Neural cell (in vitro differentiated cells): Measurements from ENCODE around the gene RYK. TPM values are rescaled to one million over a fixed set of nuclear protein-coding genes. Genes with fewer than 3 reads are reported as not detected.

ENCODE experiments used
- H2AFZ ChIP-seq: fragments of 200-600, 300-800 bp; sonication (generic), shearing (Covaris generic); 2 replicates; pipeline ENCODE4 v1.6.0; 2014; ENCODE audit warnings: low read depth, mild to moderate bottlenecking, antibody characterized with exemption, low read length, moderate library complexity
- H3F3A ChIP-seq: fragments of 200-600 bp; shearing (Covaris generic); 2 replicates; pipeline ENCODE4 v1.6.1; 2016; ENCODE audit warnings: mild to moderate bottlenecking, moderate library complexity, mixed read lengths, antibody characterized with exemption, low read length; ENCODE audit not compliant: insufficient read depth, poor library complexity, severe bottlenecking
- H3K27ac ChIP-seq: fragments of 200-600, 300-800 bp; sonication (generic), shearing (Covaris generic); 2 replicates; pipeline ENCODE4 v1.5.1; 2014; ENCODE audit warnings: mild to moderate bottlenecking, low read length, moderate library complexity
- H3K27me3 ChIP-seq: fragments of 300-800, 200-600 bp; sonication (generic), shearing (Covaris generic); 2 replicates; pipeline ENCODE4 v1.6.0; 2014; ENCODE audit warnings: mild to moderate bottlenecking, low read depth, low read length, moderate library complexity; ENCODE audit not compliant: insufficient read depth
- H3K36me3 ChIP-seq: fragments of 300-800, 200-600 bp; sonication (generic), shearing (Covaris generic); 2 replicates; pipeline ENCODE4 v1.5.1; 2014; ENCODE audit warnings: mild to moderate bottlenecking, antibody characterized with exemption, low read length, moderate library complexity; ENCODE audit not compliant: insufficient read depth
- H3K4me2 ChIP-seq: fragments of 300-800, 200-600 bp; sonication (generic), shearing (Covaris generic); 2 replicates; pipeline ENCODE4 v1.6.0; 2014; ENCODE audit warnings: mild to moderate bottlenecking, low read length
- H3K4me3 ChIP-seq: fragments of 300-800, 200-600 bp; sonication (generic), shearing (Covaris generic); 2 replicates; pipeline ENCODE4 v1.5.1; 2014; ENCODE audit warnings: mild to moderate bottlenecking, low read length, moderate library complexity
- H3K79me2 ChIP-seq: fragments of 200-600 bp; shearing (Covaris generic); replicated peaks from 2 replicates; pipeline ENCODE4 v1.6.0; 2014; ENCODE audit warnings: mild to moderate bottlenecking, low read length, moderate library complexity; ENCODE audit not compliant: insufficient read depth
- H3K9ac ChIP-seq: fragments of 300-800, 200-600 bp; sonication (generic), shearing (Covaris generic); 2 replicates; pipeline ENCODE4 v1.6.1; 2016; ENCODE audit warnings: mild to moderate bottlenecking, low read length, mixed read lengths
- H3K9me2 ChIP-seq: fragments of 200-600 bp; shearing (Covaris generic); 2 replicates; pipeline ENCODE4 v1.6.1; 2016; ENCODE audit warnings: mild to moderate bottlenecking, low read length, mixed read lengths; ENCODE audit not compliant: insufficient read depth
- H3K9me3 ChIP-seq: fragments of 200-600, 300-800 bp; sonication (generic), shearing (Covaris generic); 2 replicates; pipeline ENCODE4 v1.6.1; 2016; ENCODE audit warnings: mild to moderate bottlenecking, mixed run types, low read length, moderate library complexity, mixed read lengths
- H4K20me1 ChIP-seq: fragments of 200-600 bp; shearing (Covaris generic); 2 replicates; pipeline ENCODE4 v1.6.1; 2016; ENCODE audit warnings: mild to moderate bottlenecking, mixed run types; ENCODE audit not compliant: insufficient read depth
- EP300 ChIP-seq: fragments of 450-650 bp; conservative IDR thresholded peaks from 2 replicates; pipeline ENCODE4 v1.6.1; 2014; ENCODE audit warnings: antibody characterized with exemption, mild to moderate bottlenecking, moderate library complexity; ENCODE audit not compliant: poor library complexity, severe bottlenecking
- EZH2 ChIP-seq: fragments of 200-600, 300-800 bp; shearing (Covaris generic), sonication (generic); IDR thresholded peaks from 2 replicates; pipeline ENCODE4 v1.6.1; 2014; ENCODE audit warnings: antibody characterized with exemption, low read length, borderline replicate concordance, mild to moderate bottlenecking; ENCODE audit not compliant: insufficient read depth, poor library complexity, severe bottlenecking
- MXI1 ChIP-seq: fragments of 450-650 bp; conservative IDR thresholded peaks from 2 replicates; pipeline ENCODE4 v1.6.1; 2014; ENCODE audit warnings: antibody characterized with exemption, mild to moderate bottlenecking; ENCODE audit not compliant: poor library complexity, severe bottlenecking
- POLR2AphosphoS5 ChIP-seq: IDR thresholded peaks from 2 replicates; pipeline ENCODE4 v1.6.1; 2012
- RAD21 ChIP-seq: fragments of 450-650 bp; conservative IDR thresholded peaks from 2 replicates; pipeline ENCODE4 v1.6.1; 2014; ENCODE audit warnings: antibody characterized with exemption, mild to moderate bottlenecking, moderate library complexity
- SMC3 ChIP-seq: fragments of 450-650 bp; conservative IDR thresholded peaks from 2 replicates; pipeline ENCODE4 v1.6.1; 2014; ENCODE audit warnings: antibody characterized with exemption, mild to moderate bottlenecking, moderate library complexity; ENCODE audit not compliant: poor library complexity
- TAF1 ChIP-seq: IDR thresholded peaks from 2 replicates; pipeline ENCODE4 v1.6.1; 2012; ENCODE audit warnings: low read depth
- polyA plus RNA-seq: library from polyadenylated mRNA; depleted of rRNA; stranded (reverse); fragments of >200 nt; gene quantifications from 2 replicates; pipeline ENCODE4 v1.2.3, GENCODE V29; 2014
- TF ChIP-seq, protein P1 (sequence below): fragments of 450-650 bp; IDR thresholded peaks from 2 replicates; pipeline ENCODE4 v1.5.1; 2014; ENCODE audit warnings: antibody characterized with exemption, mild to moderate bottlenecking, moderate library complexity; ENCODE audit not compliant: poor library complexity, severe bottlenecking
- TF ChIP-seq, protein P2 (sequence below): IDR thresholded peaks from 2 replicates; pipeline ENCODE4 v1.6.1; 2012; ENCODE audit warnings: borderline replicate concordance

The RYK gene
- polyA plus RNA-seq, 1 donor from 2014 or later: 68.6 TPM

DNA sequence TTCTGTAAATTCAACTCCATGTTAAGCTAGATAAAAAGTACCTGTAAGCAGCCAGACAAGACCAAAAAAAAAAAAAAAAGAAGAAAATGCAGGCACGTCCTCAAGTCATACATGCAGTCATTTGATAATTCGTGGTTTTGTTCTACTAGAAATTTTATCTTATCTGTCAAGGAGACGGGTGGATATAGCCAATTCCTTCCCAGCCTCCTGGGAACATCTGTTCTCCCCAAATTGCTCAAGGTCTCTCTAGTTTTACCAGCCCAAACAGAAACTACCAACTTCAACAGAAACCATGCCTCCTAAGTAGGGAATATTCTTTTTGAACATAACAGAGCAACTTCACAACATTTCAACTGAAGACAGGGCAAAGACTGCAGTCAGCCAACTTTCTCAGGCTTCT is 19.5 kb downstream of the RYK start:
- H3K27ac ChIP-seq: no peak overlapping the region
- no peaks in the 10 kb centered on the region for H3K27me3 ChIP-seq
- peaks cover 3% of the 10 kb centered on the region for H3F3A ChIP-seq
- H3K36me3 ChIP-seq: no peaks in the 10 kb centered on the region
- H3K4me3 ChIP-seq: no peak overlapping the region
- no peaks in the 10 kb centered on the region for H3K9me3 ChIP-seq
- H4K20me1 ChIP-seq: no peaks in the 10 kb centered on the region
- peaks cover 62% of the 10 kb centered on the region for H3K79me2 ChIP-seq
- H3K9me2 ChIP-seq: no peaks in the 10 kb centered on the region
- H2AFZ ChIP-seq: no peak overlapping the region
- TF ChIP-seq MXI1 (no peak), POLR2AphosphoS5 (no peak), SMC3 (no peak), EZH2 (no peak), RAD21 (no peak), TAF1 (no peak), EP300 (no peak)
- no peak overlapping the region for H3K4me2 ChIP-seq
- no peak overlapping the region for H3K9ac ChIP-seq

DNA sequence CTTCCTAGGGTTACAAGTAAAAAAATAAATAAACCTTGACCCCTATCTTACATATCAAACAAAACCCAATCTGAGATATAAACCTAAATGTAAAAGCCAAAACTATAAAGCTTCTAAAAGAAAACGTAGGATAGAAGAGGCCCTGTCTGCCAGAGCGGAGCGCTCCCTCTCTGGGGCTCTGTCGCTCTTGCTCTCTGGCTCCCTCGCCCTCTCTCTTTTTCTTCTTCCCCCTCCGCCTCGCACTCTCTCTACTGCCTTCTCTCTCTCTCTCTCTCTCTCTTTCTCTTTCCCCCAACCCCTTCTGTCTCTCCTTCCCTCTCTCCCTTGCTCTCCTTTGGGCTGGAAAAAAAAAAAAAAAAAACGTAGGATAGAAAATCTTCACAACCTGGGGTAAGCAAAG is 21.6 kb downstream of the RYK start:
- H3K27me3 ChIP-seq: no peaks in the 10 kb centered on the region
- H3K4me2 ChIP-seq: no peak overlapping the region
- H3K36me3 ChIP-seq: no peaks in the 10 kb centered on the region
- H3F3A ChIP-seq: no peaks in the 10 kb centered on the region
- no peak overlapping the region for H3K4me3 ChIP-seq
- H3K27ac ChIP-seq: no peak overlapping the region
- H3K9me3 ChIP-seq: no peaks in the 10 kb centered on the region
- H2AFZ ChIP-seq: no peak overlapping the region
- H4K20me1 ChIP-seq: no peaks in the 10 kb centered on the region
- H3K79me2 ChIP-seq: peaks cover 59% of the 10 kb centered on the region
- TF ChIP-seq TAF1: no peak
- no peak for TF ChIP-seq EZH2
- no peak for TF ChIP-seq RAD21
- TF ChIP-seq, protein P1, sequence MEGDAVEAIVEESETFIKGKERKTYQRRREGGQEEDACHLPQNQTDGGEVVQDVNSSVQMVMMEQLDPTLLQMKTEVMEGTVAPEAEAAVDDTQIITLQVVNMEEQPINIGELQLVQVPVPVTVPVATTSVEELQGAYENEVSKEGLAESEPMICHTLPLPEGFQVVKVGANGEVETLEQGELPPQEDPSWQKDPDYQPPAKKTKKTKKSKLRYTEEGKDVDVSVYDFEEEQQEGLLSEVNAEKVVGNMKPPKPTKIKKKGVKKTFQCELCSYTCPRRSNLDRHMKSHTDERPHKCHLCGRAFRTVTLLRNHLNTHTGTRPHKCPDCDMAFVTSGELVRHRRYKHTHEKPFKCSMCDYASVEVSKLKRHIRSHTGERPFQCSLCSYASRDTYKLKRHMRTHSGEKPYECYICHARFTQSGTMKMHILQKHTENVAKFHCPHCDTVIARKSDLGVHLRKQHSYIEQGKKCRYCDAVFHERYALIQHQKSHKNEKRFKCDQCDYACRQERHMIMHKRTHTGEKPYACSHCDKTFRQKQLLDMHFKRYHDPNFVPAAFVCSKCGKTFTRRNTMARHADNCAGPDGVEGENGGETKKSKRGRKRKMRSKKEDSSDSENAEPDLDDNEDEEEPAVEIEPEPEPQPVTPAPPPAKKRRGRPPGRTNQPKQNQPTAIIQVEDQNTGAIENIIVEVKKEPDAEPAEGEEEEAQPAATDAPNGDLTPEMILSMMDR: no peak
- no peak for TF ChIP-seq POLR2AphosphoS5
- TF ChIP-seq EP300: no peak
- TF ChIP-seq, protein P2, sequence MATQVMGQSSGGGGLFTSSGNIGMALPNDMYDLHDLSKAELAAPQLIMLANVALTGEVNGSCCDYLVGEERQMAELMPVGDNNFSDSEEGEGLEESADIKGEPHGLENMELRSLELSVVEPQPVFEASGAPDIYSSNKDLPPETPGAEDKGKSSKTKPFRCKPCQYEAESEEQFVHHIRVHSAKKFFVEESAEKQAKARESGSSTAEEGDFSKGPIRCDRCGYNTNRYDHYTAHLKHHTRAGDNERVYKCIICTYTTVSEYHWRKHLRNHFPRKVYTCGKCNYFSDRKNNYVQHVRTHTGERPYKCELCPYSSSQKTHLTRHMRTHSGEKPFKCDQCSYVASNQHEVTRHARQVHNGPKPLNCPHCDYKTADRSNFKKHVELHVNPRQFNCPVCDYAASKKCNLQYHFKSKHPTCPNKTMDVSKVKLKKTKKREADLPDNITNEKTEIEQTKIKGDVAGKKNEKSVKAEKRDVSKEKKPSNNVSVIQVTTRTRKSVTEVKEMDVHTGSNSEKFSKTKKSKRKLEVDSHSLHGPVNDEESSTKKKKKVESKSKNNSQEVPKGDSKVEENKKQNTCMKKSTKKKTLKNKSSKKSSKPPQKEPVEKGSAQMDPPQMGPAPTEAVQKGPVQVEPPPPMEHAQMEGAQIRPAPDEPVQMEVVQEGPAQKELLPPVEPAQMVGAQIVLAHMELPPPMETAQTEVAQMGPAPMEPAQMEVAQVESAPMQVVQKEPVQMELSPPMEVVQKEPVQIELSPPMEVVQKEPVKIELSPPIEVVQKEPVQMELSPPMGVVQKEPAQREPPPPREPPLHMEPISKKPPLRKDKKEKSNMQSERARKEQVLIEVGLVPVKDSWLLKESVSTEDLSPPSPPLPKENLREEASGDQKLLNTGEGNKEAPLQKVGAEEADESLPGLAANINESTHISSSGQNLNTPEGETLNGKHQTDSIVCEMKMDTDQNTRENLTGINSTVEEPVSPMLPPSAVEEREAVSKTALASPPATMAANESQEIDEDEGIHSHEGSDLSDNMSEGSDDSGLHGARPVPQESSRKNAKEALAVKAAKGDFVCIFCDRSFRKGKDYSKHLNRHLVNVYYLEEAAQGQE: no peak
- TF ChIP-seq SMC3: no peak
- TF ChIP-seq MXI1: no peak
- H3K9ac ChIP-seq: no peak overlapping the region
- no peaks in the 10 kb centered on the region for H3K9me2 ChIP-seq
